ENCODE measurements around the gene EP400. TPM values are rescaled to one million over a fixed set of nuclear protein-coding genes. Genes with fewer than 3 reads are reported as not detected.

The EP400 gene
- total RNA-seq, 1 experiment from 2014 or later, result 61.7 TPM

DNA sequence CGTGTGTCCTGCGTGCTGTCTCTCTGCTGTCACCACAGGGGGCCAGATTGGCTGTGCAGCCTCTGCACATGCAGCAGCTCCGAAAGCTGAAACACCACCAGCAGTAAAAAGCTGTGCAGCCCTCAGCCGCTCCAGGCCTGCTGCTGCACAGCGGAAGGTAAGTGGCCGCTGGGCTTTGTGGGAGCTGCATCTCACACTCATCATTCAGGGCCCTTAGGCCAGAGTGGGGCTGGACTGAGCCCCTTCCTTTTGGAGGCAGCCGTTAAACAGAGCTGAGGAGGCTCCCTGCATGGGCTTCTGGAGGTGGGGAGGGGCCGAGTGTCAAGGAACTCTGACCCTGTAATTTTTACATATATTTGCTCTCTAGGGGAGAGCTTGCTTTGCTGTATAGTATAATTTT, 177.3 kb downstream of the EP400 start:
- Mint-ChIP-seq H3K27me3 (ENCODE audit: low read depth) (peaks cover 30% of the 10 kb centered on the region), H3K4me1 (no peaks in the 10 kb centered on the region), H3K4me3 (no peak overlapping the region), H3K9me3 (peaks cover 41 to 50% of the 10 kb centered on the region in 2 experiments), H3K27ac (no peak overlapping the region), H3K36me3 (ENCODE audit: insufficient read depth in 1 of 3, low read depth in 3 of 3) (peaks cover 60 to 82% (median 61%) of the 10 kb centered on the region in 3 experiments)
- H2BK20ac ChIP-seq (ENCODE audit: low read depth, low read length, poor library complexity, severe bottlenecking), result no peak overlapping the region
- H2AK5ac ChIP-seq (ENCODE audit: insufficient read length, low read length), result no peak overlapping the region
- H2AFZ ChIP-seq (ENCODE audit: low read length), result no peak overlapping the region
- H3K79me1 ChIP-seq (ENCODE audit: insufficient read depth, low read depth, low read length, poor library complexity, severe bottlenecking), result no peaks in the 10 kb centered on the region
- H3K9ac ChIP-seq (ENCODE audit: extremely low read depth, insufficient read length, low read length), result no peak overlapping the region
- H2BK12ac ChIP-seq (ENCODE audit: insufficient read length, low read depth, low read length), result no peak overlapping the region
- no peak overlapping the region for H3K14ac ChIP-seq (ENCODE audit: insufficient read depth, low read length)
- peaks cover 21% of the 10 kb centered on the region for H3K9me3 ChIP-seq (ENCODE audit: control insufficient read depth, low read depth, low read length)
- H2BK15ac ChIP-seq (ENCODE audit: low read depth, low read length), result no peak overlapping the region
- H4K91ac ChIP-seq (ENCODE audit: insufficient read length, low read depth, low read length), result no peak overlapping the region
- no peak overlapping the region for H3K4me2 ChIP-seq (ENCODE audit: insufficient read depth, insufficient read length, low read length)
- WGBS (ENCODE audit: extremely low coverage, insufficient read length, low lambda C conversion rate), result no CpG with 5 or more reads among the region's 8 CpGs
- H3K27ac ChIP-seq (ENCODE audit: insufficient read length, low read depth, low read length), result no peak overlapping the region
- H3K18ac ChIP-seq (ENCODE audit: insufficient read length, low read depth, low read length), result no peak overlapping the region
- TF ChIP-seq, protein P1, sequence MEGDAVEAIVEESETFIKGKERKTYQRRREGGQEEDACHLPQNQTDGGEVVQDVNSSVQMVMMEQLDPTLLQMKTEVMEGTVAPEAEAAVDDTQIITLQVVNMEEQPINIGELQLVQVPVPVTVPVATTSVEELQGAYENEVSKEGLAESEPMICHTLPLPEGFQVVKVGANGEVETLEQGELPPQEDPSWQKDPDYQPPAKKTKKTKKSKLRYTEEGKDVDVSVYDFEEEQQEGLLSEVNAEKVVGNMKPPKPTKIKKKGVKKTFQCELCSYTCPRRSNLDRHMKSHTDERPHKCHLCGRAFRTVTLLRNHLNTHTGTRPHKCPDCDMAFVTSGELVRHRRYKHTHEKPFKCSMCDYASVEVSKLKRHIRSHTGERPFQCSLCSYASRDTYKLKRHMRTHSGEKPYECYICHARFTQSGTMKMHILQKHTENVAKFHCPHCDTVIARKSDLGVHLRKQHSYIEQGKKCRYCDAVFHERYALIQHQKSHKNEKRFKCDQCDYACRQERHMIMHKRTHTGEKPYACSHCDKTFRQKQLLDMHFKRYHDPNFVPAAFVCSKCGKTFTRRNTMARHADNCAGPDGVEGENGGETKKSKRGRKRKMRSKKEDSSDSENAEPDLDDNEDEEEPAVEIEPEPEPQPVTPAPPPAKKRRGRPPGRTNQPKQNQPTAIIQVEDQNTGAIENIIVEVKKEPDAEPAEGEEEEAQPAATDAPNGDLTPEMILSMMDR (conservative IDR thresholded peaks at IDR 0.05), result no peak
- H3K4ac ChIP-seq (ENCODE audit: low read depth, low read length), result no peak overlapping the region
- H3K27me3 ChIP-seq (ENCODE audit: insufficient read depth, low read length), result no peaks in the 10 kb centered on the region
- no peak for DNase-seq
- no peak overlapping the region for H3K56ac ChIP-seq (ENCODE audit: insufficient read length, low read depth, low read length)
- H2BK5ac ChIP-seq (ENCODE audit: insufficient read length, low read length), result no peak overlapping the region
- H3K23ac ChIP-seq (ENCODE audit: insufficient read length, low read depth, low read length), result no peak overlapping the region
- H3T11ph ChIP-seq (ENCODE audit: low read length), result no peak overlapping the region
- no peak overlapping the region for H4K8ac ChIP-seq (replicated peaks; ENCODE audit: insufficient read length, low read depth, low read length)
- H2BK120ac ChIP-seq (ENCODE audit: low read depth, low read length, poor library complexity, severe bottlenecking), result no peak overlapping the region
- no peaks in the 10 kb centered on the region for H3K79me2 ChIP-seq (ENCODE audit: insufficient read depth, low read length)
- H4K5ac ChIP-seq (ENCODE audit: insufficient read length, low read depth, low read length), result no peak overlapping the region
- no peaks in the 10 kb centered on the region for H3K4me1 ChIP-seq (ENCODE audit: insufficient read depth, low read length)
- H4K20me1 ChIP-seq (ENCODE audit: control insufficient read depth, insufficient read depth, insufficient read length), result no peaks in the 10 kb centered on the region
- H3K23me2 ChIP-seq (ENCODE audit: insufficient read length, low read depth, low read length, poor library complexity, severe bottlenecking), result no peaks in the 10 kb centered on the region
